NB4 (cell line): ENCODE results near the gene IRAG1.

Experiments used
- CTCF ChIP-seq: IDR thresholded peaks from one replicate; pipeline ENCODE4 v1.5.1; 2012; ENCODE audit warnings: low read depth, low read length
- MYC ChIP-seq: IDR thresholded peaks from 2 replicates; pipeline ENCODE4 v1.6.1; 2011; ENCODE audit warnings: low read depth, low read length
- POLR2A ChIP-seq: IDR thresholded peaks from 2 replicates; pipeline ENCODE4 v1.6.1; 2011; ENCODE audit warnings: mild to moderate bottlenecking; ENCODE audit not compliant: insufficient read length; ENCODE audit errors: extremely low read depth
- TF ChIP-seq, protein P1 (sequence below): IDR thresholded peaks from 2 replicates; pipeline ENCODE4 v1.6.1; 2011; ENCODE audit warnings: low read depth, low read length

DNA sequence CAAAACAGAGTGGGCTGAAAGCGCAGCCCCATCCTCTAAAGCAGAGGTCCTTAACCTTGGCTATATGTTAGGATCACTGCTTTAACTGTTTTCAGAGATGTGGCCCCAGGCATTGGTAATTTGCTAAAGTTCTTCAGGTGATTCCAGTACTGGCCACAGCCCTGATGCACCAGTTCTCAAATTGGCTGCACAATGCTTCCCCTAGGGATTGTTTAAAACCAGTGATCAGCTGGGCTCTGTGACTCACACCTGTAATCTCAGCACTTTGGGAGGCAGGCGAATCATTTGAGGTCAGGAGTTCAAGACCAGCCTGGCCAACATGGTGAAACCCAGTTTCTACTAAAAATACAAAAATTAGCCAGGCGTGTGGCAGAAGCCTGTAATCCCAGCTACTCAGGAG is 8.4 kb upstream of the IRAG1 start:
- TF ChIP-seq POLR2A = no peak
- no peak for TF ChIP-seq CTCF
- TF ChIP-seq, protein P1, sequence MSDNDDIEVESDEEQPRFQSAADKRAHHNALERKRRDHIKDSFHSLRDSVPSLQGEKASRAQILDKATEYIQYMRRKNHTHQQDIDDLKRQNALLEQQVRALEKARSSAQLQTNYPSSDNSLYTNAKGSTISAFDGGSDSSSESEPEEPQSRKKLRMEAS = no peak
- no peak for TF ChIP-seq MYC
